ENCODE data around the gene C1QTNF12. TPM values are rescaled to one million over a fixed set of nuclear protein-coding genes. Genes with fewer than 3 reads are reported as not detected.

Gene C1QTNF12
- polyA plus RNA-seq, 1 of the 3 experiments (the other 2 are of a cell fraction) = 0.59 TPM

DNA sequence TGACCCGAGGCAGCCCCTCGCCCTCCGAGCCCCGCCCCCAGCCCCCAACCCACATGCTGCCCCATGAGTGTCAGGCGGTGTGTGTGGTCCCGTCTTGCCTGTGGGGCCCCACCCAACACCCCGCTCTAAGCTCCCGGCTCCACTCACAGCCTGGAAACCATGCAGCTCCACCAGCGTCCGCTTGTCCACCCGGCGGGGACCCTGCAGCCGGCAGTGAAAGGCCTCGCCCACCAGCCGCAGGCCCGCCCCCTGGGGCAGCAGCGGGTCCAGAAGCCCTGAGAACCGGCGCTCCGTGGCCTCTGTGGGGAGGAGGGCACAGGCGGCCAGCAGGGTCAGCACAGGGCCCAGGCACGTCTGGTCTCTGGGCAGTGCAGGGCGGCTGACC lies 2.7 kb downstream of the C1QTNF12 start (continued):
- TF ChIP-seq, protein P1, sequence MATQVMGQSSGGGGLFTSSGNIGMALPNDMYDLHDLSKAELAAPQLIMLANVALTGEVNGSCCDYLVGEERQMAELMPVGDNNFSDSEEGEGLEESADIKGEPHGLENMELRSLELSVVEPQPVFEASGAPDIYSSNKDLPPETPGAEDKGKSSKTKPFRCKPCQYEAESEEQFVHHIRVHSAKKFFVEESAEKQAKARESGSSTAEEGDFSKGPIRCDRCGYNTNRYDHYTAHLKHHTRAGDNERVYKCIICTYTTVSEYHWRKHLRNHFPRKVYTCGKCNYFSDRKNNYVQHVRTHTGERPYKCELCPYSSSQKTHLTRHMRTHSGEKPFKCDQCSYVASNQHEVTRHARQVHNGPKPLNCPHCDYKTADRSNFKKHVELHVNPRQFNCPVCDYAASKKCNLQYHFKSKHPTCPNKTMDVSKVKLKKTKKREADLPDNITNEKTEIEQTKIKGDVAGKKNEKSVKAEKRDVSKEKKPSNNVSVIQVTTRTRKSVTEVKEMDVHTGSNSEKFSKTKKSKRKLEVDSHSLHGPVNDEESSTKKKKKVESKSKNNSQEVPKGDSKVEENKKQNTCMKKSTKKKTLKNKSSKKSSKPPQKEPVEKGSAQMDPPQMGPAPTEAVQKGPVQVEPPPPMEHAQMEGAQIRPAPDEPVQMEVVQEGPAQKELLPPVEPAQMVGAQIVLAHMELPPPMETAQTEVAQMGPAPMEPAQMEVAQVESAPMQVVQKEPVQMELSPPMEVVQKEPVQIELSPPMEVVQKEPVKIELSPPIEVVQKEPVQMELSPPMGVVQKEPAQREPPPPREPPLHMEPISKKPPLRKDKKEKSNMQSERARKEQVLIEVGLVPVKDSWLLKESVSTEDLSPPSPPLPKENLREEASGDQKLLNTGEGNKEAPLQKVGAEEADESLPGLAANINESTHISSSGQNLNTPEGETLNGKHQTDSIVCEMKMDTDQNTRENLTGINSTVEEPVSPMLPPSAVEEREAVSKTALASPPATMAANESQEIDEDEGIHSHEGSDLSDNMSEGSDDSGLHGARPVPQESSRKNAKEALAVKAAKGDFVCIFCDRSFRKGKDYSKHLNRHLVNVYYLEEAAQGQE (IDR thresholded peaks at IDR 0.05; ENCODE audit: low read depth, low read length) = no peak
- TF ChIP-seq EZH2phosphoT487 (IDR thresholded peaks at IDR 0.05; ENCODE audit: borderline replicate concordance, low read depth) (no peak), NFIC (IDR thresholded peaks at IDR 0.05; ENCODE audit: borderline replicate concordance) (no peak), CHD2 (IDR thresholded peaks at IDR 0.05; ENCODE audit: low read length, partially characterized antibody) (no peak), RAD21 (IDR thresholded peaks at IDR 0.05; ENCODE audit: low read length) (no peak), SMC3 (IDR thresholded peaks at IDR 0.05; ENCODE audit: low read depth, low read length) (no peak), RXRA (IDR thresholded peaks at IDR 0.05; ENCODE audit: borderline replicate concordance, low read depth) (no peak)
- TF ChIP-seq, protein P2, sequence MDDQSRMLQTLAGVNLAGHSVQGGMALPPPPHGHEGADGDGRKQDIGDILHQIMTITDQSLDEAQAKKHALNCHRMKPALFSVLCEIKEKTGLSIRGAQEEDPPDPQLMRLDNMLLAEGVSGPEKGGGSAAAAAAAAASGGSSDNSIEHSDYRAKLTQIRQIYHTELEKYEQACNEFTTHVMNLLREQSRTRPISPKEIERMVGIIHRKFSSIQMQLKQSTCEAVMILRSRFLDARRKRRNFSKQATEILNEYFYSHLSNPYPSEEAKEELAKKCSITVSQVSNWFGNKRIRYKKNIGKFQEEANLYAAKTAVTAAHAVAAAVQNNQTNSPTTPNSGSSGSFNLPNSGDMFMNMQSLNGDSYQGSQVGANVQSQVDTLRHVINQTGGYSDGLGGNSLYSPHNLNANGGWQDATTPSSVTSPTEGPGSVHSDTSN (IDR thresholded peaks at IDR 0.05) = no peak

DNA sequence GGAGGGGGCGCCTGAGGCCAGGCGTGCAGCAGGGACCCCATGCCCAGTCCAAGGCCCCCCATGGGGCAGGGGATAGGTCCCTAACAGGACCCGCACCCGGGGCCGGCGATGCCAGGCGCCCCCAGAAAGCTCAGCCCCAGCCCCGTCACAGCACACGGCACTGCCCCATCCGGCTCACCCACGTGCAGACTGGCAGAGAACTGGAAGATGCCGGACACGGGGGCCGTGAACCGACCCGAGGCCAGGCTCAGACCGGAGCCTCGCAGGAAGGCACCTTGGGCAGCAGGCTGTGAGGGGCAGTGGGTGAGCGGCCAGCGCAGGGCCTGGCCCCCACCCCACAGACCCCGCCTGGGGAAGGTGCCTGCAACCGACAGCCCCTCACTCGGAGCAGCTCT lies 3.3 kb downstream of the C1QTNF12 start:
- Histone ChIP-seq H4K20me1 (ENCODE audit: insufficient read depth) (no peaks in the 10 kb centered on the region), H3K27me3 (ENCODE audit: insufficient read depth) (no peaks in the 10 kb centered on the region), H3K4me3 (ENCODE audit: low read depth in 2 of 2, low read length in 1 of 2) (no peak overlapping the region), H3K9me2 (no peaks in the 10 kb centered on the region), H2AFZ (ENCODE audit: low read depth) (no peak overlapping the region), H3K9me3 (no peaks in the 10 kb centered on the region), H3K27ac (ENCODE audit: low read depth in 2 of 2, low read length in 1 of 2) (no peak overlapping the region), H3K9ac (no peak overlapping the region), H3K79me2 (ENCODE audit: insufficient read depth) (no peaks in the 10 kb centered on the region), H3F3A (replicated peaks; ENCODE audit: insufficient read depth) (no peaks in the 10 kb centered on the region), H3K4me1 (ENCODE audit: control insufficient read depth in 1 of 2, insufficient read depth in 2 of 2, low read depth in 1 of 2, low read length in 1 of 2) (peaks cover 0 to 15% of the 10 kb centered on the region in 2 experiments; a peak in 1 of 4 replicates), H3K36me3 (replicated peaks in 1 of 2; ENCODE audit: control insufficient read depth in 1 of 2, insufficient read depth in 2 of 2, low read length in 1 of 2) (no peaks in the 10 kb centered on the region), H3K4me2 (no peak overlapping the region)
- TF ChIP-seq MXI1 (IDR thresholded peaks at IDR 0.05; ENCODE audit: low read depth, low read length) (no peak), POLR2AphosphoS5 (IDR thresholded peaks at IDR 0.05; ENCODE audit: low read depth, low read length) (no peak), EZH2phosphoT487 (IDR thresholded peaks at IDR 0.05; ENCODE audit: borderline replicate concordance, low read depth) (no peak)
- TF ChIP-seq, protein P3, sequence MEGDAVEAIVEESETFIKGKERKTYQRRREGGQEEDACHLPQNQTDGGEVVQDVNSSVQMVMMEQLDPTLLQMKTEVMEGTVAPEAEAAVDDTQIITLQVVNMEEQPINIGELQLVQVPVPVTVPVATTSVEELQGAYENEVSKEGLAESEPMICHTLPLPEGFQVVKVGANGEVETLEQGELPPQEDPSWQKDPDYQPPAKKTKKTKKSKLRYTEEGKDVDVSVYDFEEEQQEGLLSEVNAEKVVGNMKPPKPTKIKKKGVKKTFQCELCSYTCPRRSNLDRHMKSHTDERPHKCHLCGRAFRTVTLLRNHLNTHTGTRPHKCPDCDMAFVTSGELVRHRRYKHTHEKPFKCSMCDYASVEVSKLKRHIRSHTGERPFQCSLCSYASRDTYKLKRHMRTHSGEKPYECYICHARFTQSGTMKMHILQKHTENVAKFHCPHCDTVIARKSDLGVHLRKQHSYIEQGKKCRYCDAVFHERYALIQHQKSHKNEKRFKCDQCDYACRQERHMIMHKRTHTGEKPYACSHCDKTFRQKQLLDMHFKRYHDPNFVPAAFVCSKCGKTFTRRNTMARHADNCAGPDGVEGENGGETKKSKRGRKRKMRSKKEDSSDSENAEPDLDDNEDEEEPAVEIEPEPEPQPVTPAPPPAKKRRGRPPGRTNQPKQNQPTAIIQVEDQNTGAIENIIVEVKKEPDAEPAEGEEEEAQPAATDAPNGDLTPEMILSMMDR (IDR thresholded peaks at IDR 0.05) = no peak
- TF ChIP-seq, protein P4, sequence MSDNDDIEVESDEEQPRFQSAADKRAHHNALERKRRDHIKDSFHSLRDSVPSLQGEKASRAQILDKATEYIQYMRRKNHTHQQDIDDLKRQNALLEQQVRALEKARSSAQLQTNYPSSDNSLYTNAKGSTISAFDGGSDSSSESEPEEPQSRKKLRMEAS (IDR thresholded peaks at IDR 0.05; ENCODE audit: low read depth) = no peak
- CTCF ChIA-PET = interaction anchor here (0.7 to 1.8 kb wide), 2 partner anchors 48 to 121 kb away, joined by 3 to 12 read pairs; no protein-coding TSS in a partner anchor
- POLR2A ChIA-PET = no interaction called here
- WGBS (ENCODE audit: low lambda C conversion rate) = 90% methylated on average over 4 of the region's 23 CpGs
- DNase-seq = no peak

Data from SK-N-SH (cell line).